HepG2 (cell line): ENCODE data around the gene TNFRSF6B. TPM values are rescaled to one million over a fixed set of nuclear protein-coding genes. Genes with fewer than 3 reads are reported as not detected.

Experiments used
- CERS6 ChIP-seq: sonication (generic); formaldehyde crosslinking; IDR thresholded peaks from 2 replicates; pipeline ENCODE4 v1.5.0; 2020; ENCODE audit warnings: missing genetic modification reagents
- CHD4 ChIP-seq: fragments of 200-600 bp; sonication (generic); IDR thresholded peaks from 2 replicates; pipeline ENCODE4 v1.7.0; 2017; ENCODE audit warnings: mild to moderate bottlenecking, low read length, borderline replicate concordance
- DPF2 ChIP-seq: sonication (generic); formaldehyde crosslinking; IDR thresholded peaks from 2 replicates; pipeline ENCODE4 v1.4.0; 2020; ENCODE audit warnings: mild to moderate bottlenecking, low read depth, missing genetic modification reagents, borderline replicate concordance
- ETV6 ChIP-seq: sonication (generic); formaldehyde crosslinking; conservative IDR thresholded peaks from 2 replicates; pipeline ENCODE4 v1.4.0; 2020; ENCODE audit warnings: missing genetic modification reagents
- GMEB1 ChIP-seq: sonication (generic); formaldehyde crosslinking; IDR thresholded peaks from 2 replicates; pipeline ENCODE4 v1.5.1; 2020; ENCODE audit warnings: missing genetic modification reagents, mild to moderate bottlenecking, borderline replicate concordance
- HDAC2 ChIP-seq: sonication (generic); formaldehyde crosslinking; IDR thresholded peaks from 2 replicates; pipeline ENCODE4 v1.4.0; 2020; ENCODE audit warnings: missing genetic modification reagents
- HNRNPLL ChIP-seq: fragments of 200-400 bp; formaldehyde crosslinking; IDR thresholded peaks from 2 replicates; pipeline ENCODE4 v1.6.1; 2017; ENCODE audit warnings: mild to moderate bottlenecking, low read depth, low read length; ENCODE audit not compliant: poor library complexity, severe bottlenecking
- KLF12 ChIP-seq: sonication (generic); formaldehyde crosslinking; IDR thresholded peaks from 2 replicates; pipeline ENCODE4 v1.4.0; 2020; ENCODE audit warnings: missing genetic modification reagents, borderline replicate concordance
- KMT2B ChIP-seq: IDR thresholded peaks from 2 replicates; pipeline ENCODE4 v1.6.1; 2016; ENCODE audit warnings: missing genetic modification reagents, missing compliant biosample characterization
- NCOA5 ChIP-seq: sonication (generic); formaldehyde crosslinking; IDR thresholded peaks from 2 replicates; pipeline ENCODE4 v1.4.0; 2020; ENCODE audit warnings: missing genetic modification reagents
- POLR2AphosphoS5 ChIP-seq: IDR thresholded peaks from 2 replicates; pipeline ENCODE4 v1.6.1; 2012; ENCODE audit warnings: low read depth, low read length
- SKI ChIP-seq: fragments of 450-650 bp; IDR thresholded peaks from one replicate; pipeline ENCODE4 v1.6.1; 2018; ENCODE audit warnings: mild to moderate bottlenecking; ENCODE audit not compliant: partially characterized antibody
- WIZ ChIP-seq: sonication (generic); formaldehyde crosslinking; IDR thresholded peaks from 2 replicates; pipeline ENCODE4 v1.5.1; 2020; ENCODE audit warnings: mild to moderate bottlenecking, missing genetic modification reagents
- ZFY ChIP-seq: sonication (generic); formaldehyde crosslinking; IDR thresholded peaks from 2 replicates; pipeline ENCODE4 v1.4.0; 2020; ENCODE audit warnings: missing genetic modification reagents
- ZMYM2 ChIP-seq: sonication (generic); formaldehyde crosslinking; IDR thresholded peaks from 2 replicates; pipeline ENCODE4 v1.8.0; 2022; ENCODE audit warnings: mild to moderate bottlenecking, missing genetic modification reagents
- ZNF230 ChIP-seq: sonication (generic); formaldehyde crosslinking; IDR thresholded peaks from 2 replicates; pipeline ENCODE4 v1.4.0; 2020; ENCODE audit warnings: mild to moderate bottlenecking, missing genetic modification reagents
- ZNF572 ChIP-seq: sonication (generic); formaldehyde crosslinking; IDR thresholded peaks from 2 replicates; pipeline ENCODE4 v1.5.1; 2020; ENCODE audit warnings: mild to moderate bottlenecking, missing genetic modification reagents
- ZNF614 ChIP-seq: IDR thresholded peaks from 2 replicates; pipeline ENCODE4 v1.6.1; 2018; ENCODE audit warnings: missing biosample characterization, missing genetic modification reagents, inconsistent platforms, borderline replicate concordance
- ZNF691 ChIP-seq: sonication (generic); formaldehyde crosslinking; IDR thresholded peaks from 2 replicates; pipeline ENCODE4 v1.4.0; 2020; ENCODE audit warnings: missing genetic modification reagents, low read depth, mild to moderate bottlenecking, borderline replicate concordance
- ZNF761 ChIP-seq: sonication (generic); formaldehyde crosslinking; conservative IDR thresholded peaks from 2 replicates; pipeline ENCODE4 v1.4.0; 2020; ENCODE audit warnings: mild to moderate bottlenecking, missing genetic modification reagents
- ZNF781 ChIP-seq: sonication (generic); formaldehyde crosslinking; IDR thresholded peaks from 2 replicates; pipeline ENCODE4 v1.5.1; 2020; ENCODE audit warnings: borderline replicate concordance, mild to moderate bottlenecking, missing genetic modification reagents; ENCODE audit errors: not compliant biosample characterization
- ZSCAN20 ChIP-seq: sonication (generic); formaldehyde crosslinking; IDR thresholded peaks from 2 replicates; pipeline ENCODE4 v1.4.0; 2020; ENCODE audit warnings: missing genetic modification reagents, mild to moderate bottlenecking, borderline replicate concordance
- ZSCAN9 ChIP-seq: IDR thresholded peaks from 2 replicates; pipeline ENCODE4 v1.6.1; 2016; ENCODE audit warnings: borderline replicate concordance
- polyA plus RNA-seq, 8 experiments: library from polyadenylated mRNA; depleted of rRNA in 3 of 8; stranded (reverse) in 7 of 8; unstranded in 1 of 8; fragments of >200 nt; fragmentation: Illumina TruSeq in 4 of 8; extraction: Trizol in 4 of 8; gene quantifications; 2 replicates each; pipeline versions ENCODE4 v1.2.1 to v1.2.3, GENCODE V29; 2011 to 2016; ENCODE audit warnings: low read depth in 4 of 8, missing spikeins in 1 of 8, mixed read lengths in 1 of 8; ENCODE audit not compliant: insufficient read depth in 1 of 8
- total RNA-seq, 5 experiments: library from RNA; depleted of rRNA; stranded (reverse); fragments of >200 nt; fragmentation: Illumina TruSeq; extraction: Trizol; gene quantifications; 2 replicates each; pipeline ENCODE4 v1.2.3, GENCODE V29; 2016; ENCODE audit warnings: low read depth in 1 of 5
- TF ChIP-seq, protein P1 (sequence below): sonication (generic); formaldehyde crosslinking; IDR thresholded peaks from 2 replicates; pipeline ENCODE4 v1.4.0; 2020; ENCODE audit warnings: missing genetic modification reagents

The TNFRSF6B gene
- total and polyA plus RNA-seq, 2 of the 13 experiments (the other 11 are each of a cell fraction or from before 2014, with no cell fraction given) = 0.24 TPM; not detected in 1

DNA sequence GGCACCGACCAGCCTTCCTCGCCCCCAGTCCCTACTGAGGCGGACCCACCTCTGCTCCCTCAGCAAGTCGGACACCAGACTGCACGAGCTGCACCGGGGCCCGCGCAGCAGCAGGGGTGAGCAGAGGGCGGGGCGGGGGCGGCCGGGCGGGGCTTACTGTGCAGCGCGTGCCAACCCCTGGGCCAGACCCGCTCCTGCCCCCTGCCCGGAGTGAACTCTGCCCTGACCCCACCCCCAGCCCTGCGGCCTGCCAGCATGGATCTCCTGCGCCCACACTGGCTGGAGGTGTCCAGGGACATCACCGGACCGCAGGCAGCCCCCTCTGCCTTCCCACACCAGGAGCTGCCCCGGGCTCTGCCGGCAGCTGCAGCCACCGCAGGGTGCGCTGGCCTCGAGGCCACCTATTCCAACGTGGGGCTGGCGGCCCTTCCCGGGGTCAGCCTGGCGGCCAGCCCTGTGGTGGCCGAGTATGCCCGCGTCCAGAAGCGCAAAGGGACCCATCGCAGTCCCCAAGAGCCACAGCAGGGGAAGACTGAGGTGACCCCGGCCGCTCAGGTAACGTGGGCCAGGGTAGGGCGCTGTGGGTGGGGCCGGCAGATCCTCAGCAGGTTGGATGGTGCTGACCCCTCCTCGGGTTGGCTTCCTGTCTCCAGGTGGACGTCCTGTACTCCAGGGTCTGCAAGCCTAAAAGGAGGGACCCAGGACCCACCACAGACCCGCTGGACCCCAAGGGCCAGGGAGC, 41.7 kb downstream of the TNFRSF6B start (continued):
- TF ChIP-seq ZNF572 (no peak; the same call in none of the 2 replicates), ETV6 (CRISPR knock-in tag) (peak; percentile 76; the same call in 1 of the 2 replicates), ZNF691 (CRISPR knock-in tag) (peak; percentile 85; the same call in 1 of the 2 replicates), CERS6 (CRISPR knock-in tag) (peak; percentile 86; the same call in 1 of the 2 replicates), SKI (peak; percentile 38), HDAC2 (CRISPR knock-in tag) (peak; percentile 69), GMEB1 (CRISPR knock-in tag) (peak; percentile 49; the same call in 1 of the 2 replicates), CHD4 (no peak), ZNF614 (CRISPR knock-in tag) (peak; percentile 82; the same call in 1 of the 2 replicates), NCOA5 (CRISPR knock-in tag) (peak; percentile 68; the same call in 1 of the 2 replicates), POLR2AphosphoS5 (peak; percentile 97), DPF2 (CRISPR knock-in tag) (peak; percentile 81), HNRNPLL (peak; percentile 66), ZFY (peak; percentile 91), ZSCAN20 (CRISPR knock-in tag) (peak; percentile 54; the same call in 1 of the 2 replicates), ZNF230 (CRISPR knock-in tag) (peak; percentile 99), KMT2B (no peak; the same call in 1 of the 2 replicates), ZMYM2 (CRISPR knock-in tag) (no peak), WIZ (peak; percentile 29; the same call in 1 of the 2 replicates), KLF12 (CRISPR knock-in tag) (peak; percentile 63; the same call in 1 of the 2 replicates), ZNF781 (CRISPR knock-in tag) (peak; percentile 91), ZNF761 (CRISPR knock-in tag) (no peak), ZSCAN9 (CRISPR knock-in tag) (peak; percentile 47; the same call in 1 of the 2 replicates)
- TF ChIP-seq, protein P1, sequence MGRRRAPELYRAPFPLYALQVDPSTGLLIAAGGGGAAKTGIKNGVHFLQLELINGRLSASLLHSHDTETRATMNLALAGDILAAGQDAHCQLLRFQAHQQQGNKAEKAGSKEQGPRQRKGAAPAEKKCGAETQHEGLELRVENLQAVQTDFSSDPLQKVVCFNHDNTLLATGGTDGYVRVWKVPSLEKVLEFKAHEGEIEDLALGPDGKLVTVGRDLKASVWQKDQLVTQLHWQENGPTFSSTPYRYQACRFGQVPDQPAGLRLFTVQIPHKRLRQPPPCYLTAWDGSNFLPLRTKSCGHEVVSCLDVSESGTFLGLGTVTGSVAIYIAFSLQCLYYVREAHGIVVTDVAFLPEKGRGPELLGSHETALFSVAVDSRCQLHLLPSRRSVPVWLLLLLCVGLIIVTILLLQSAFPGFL (CRISPR knock-in tag) = no peak; the same call in 1 of the 2 replicates
